Measurements from ENCODE around the gene CPSF3.
"Not testable (repeated sequence)": the region's sequence is repeated elsewhere in the genome, so short reads cannot be mapped to it uniquely, and the experiment has no call there.

The CPSF3 gene

GRCh38 chr2:9390151-9390850 is 33.2 kb upstream of the CPSF3 start:
- Mint-ChIP-seq H3K36me3 (ENCODE audit: low read depth) (no peaks in the 10 kb centered on the region), H3K27me3 (no peaks in the 10 kb centered on the region), H3K4me1 (ENCODE audit: low read depth) (peaks cover 6% of the 10 kb centered on the region), H3K4me3 (no peak overlapping the region), H3K27ac (no peak overlapping the region), H3K9me3 (no peaks in the 10 kb centered on the region)
- DNase-seq: no peak

GRCh38 chr2:9390991-9391390 is 32.5 kb upstream of the CPSF3 start:
- peaks cover 6% of the 10 kb centered on the region for H3K4me1 Mint-ChIP-seq (ENCODE audit: low read depth)
- no peaks in the 10 kb centered on the region for H3K27me3 Mint-ChIP-seq
- DNase-seq: no peak
- H3K27ac Mint-ChIP-seq: no peak overlapping the region
- H3K36me3 Mint-ChIP-seq (ENCODE audit: low read depth): no peaks in the 10 kb centered on the region
- H3K9me3 Mint-ChIP-seq: no peaks in the 10 kb centered on the region
- no peak overlapping the region for H3K4me3 Mint-ChIP-seq

- no peaks in the 10 kb centered on the region for H3K36me3 Mint-ChIP-seq (ENCODE audit: low read depth)
- H3K27ac Mint-ChIP-seq: no peak overlapping the region
- no peaks in the 10 kb centered on the region for H3K9me3 Mint-ChIP-seq
- no peak overlapping the region for H3K4me3 Mint-ChIP-seq
- peaks cover 1% of the 10 kb centered on the region for H3K4me1 Mint-ChIP-seq (ENCODE audit: low read depth)
- no peaks in the 10 kb centered on the region for H3K27me3 Mint-ChIP-seq
- no peak for DNase-seq
Observed at GRCh38 chr2:9391961-9392720, 31.3 kb upstream of the CPSF3 start.

GRCh38 chr2:9392898-9393765 is 30.3 kb upstream of the CPSF3 start:
- Mint-ChIP-seq H3K27me3 (no peaks in the 10 kb centered on the region), H3K4me3 (no peak overlapping the region)

GRCh38 chr2:9394816-9395215 is 28.6 kb upstream of the CPSF3 start:
- H3K36me3 Mint-ChIP-seq (ENCODE audit: low read depth): no peaks in the 10 kb centered on the region
- H3K4me1 Mint-ChIP-seq (ENCODE audit: low read depth): no peaks in the 10 kb centered on the region
- H3K9me3 Mint-ChIP-seq: no peaks in the 10 kb centered on the region
- no peak overlapping the region for H3K27ac Mint-ChIP-seq
- no peak for DNase-seq
- H3K27me3 Mint-ChIP-seq: no peaks in the 10 kb centered on the region
- H3K4me3 Mint-ChIP-seq: no peak overlapping the region

More at GRCh38 chr2:9392898-9393765, 30.3 kb upstream of the CPSF3 start:
- H3K27ac Mint-ChIP-seq: no peak overlapping the region
- H3K9me3 Mint-ChIP-seq: no peaks in the 10 kb centered on the region
- H3K4me1 Mint-ChIP-seq (ENCODE audit: low read depth): no peaks in the 10 kb centered on the region
- H3K36me3 Mint-ChIP-seq (ENCODE audit: low read depth): no peaks in the 10 kb centered on the region
- DNase-seq: no peak

GRCh38 chr2:9397201-9397600 is 26.3 kb upstream of the CPSF3 start:
- DNase-seq: no peak
- H3K36me3 Mint-ChIP-seq (ENCODE audit: low read depth): no peaks in the 10 kb centered on the region
- peaks cover 1% of the 10 kb centered on the region for H3K4me1 Mint-ChIP-seq (ENCODE audit: low read depth)
- H3K4me3 Mint-ChIP-seq: no peak overlapping the region
- peaks cover 3% of the 10 kb centered on the region for H3K27me3 Mint-ChIP-seq
- no peak overlapping the region for H3K27ac Mint-ChIP-seq
- no peaks in the 10 kb centered on the region for H3K9me3 Mint-ChIP-seq

- not testable (repeated sequence) for H3K36me3 Mint-ChIP-seq (ENCODE audit: low read depth); H3K9me3 Mint-ChIP-seq; H3K27me3 Mint-ChIP-seq; H3K27ac Mint-ChIP-seq; DNase-seq; H3K4me1 Mint-ChIP-seq (ENCODE audit: low read depth); H3K4me3 Mint-ChIP-seq
Observed at GRCh38 chr2:9398251-9398650, 25.2 kb upstream of the CPSF3 start.

- Mint-ChIP-seq H3K4me3 (no peak overlapping the region), H3K9me3 (no peaks in the 10 kb centered on the region), H3K27ac (no peak overlapping the region), H3K36me3 (ENCODE audit: low read depth) (peaks cover 3% of the 10 kb centered on the region), H3K4me1 (ENCODE audit: low read depth) (peaks cover 1% of the 10 kb centered on the region), H3K27me3 (peaks cover 3% of the 10 kb centered on the region)
- no peak for DNase-seq
Observed at GRCh38 chr2:9398881-9399780, 24.3 kb upstream of the CPSF3 start.

GRCh38 chr2:9400268-9401058 is 23.0 kb upstream of the CPSF3 start:
- no peak overlapping the region for H3K27ac Mint-ChIP-seq
- peaks cover 1% of the 10 kb centered on the region for H3K4me1 Mint-ChIP-seq (ENCODE audit: low read depth)
- H3K9me3 Mint-ChIP-seq: no peaks in the 10 kb centered on the region

GRCh38 chr2:9401059-9401547 is 22.4 kb upstream of the CPSF3 start:
- peaks cover 3% of the 10 kb centered on the region for H3K27me3 Mint-ChIP-seq
- no peak overlapping the region for H3K4me3 Mint-ChIP-seq
- no peaks in the 10 kb centered on the region for H3K9me3 Mint-ChIP-seq
- H3K27ac Mint-ChIP-seq: no peak overlapping the region
- no peak for DNase-seq
- peaks cover 1% of the 10 kb centered on the region for H3K4me1 Mint-ChIP-seq (ENCODE audit: low read depth)
- peaks cover 9% of the 10 kb centered on the region for H3K36me3 Mint-ChIP-seq (ENCODE audit: low read depth)

More at GRCh38 chr2:9400268-9401058, 23.0 kb upstream of the CPSF3 start:
- DNase-seq: no peak
- Mint-ChIP-seq H3K4me3 (no peak overlapping the region), H3K36me3 (ENCODE audit: low read depth) (peaks cover 6% of the 10 kb centered on the region), H3K27me3 (peaks cover 3% of the 10 kb centered on the region)

GRCh38 chr2:9401646-9402371 is 21.6 kb upstream of the CPSF3 start:
- H3K36me3 Mint-ChIP-seq (ENCODE audit: low read depth): peaks cover 14% of the 10 kb centered on the region
- H3K27ac Mint-ChIP-seq: no peak overlapping the region
- H3K4me3 Mint-ChIP-seq: no peak overlapping the region
- H3K9me3 Mint-ChIP-seq: no peaks in the 10 kb centered on the region
- H3K4me1 Mint-ChIP-seq (ENCODE audit: low read depth): peaks cover 1% of the 10 kb centered on the region
- DNase-seq: no peak
- peaks cover 3% of the 10 kb centered on the region for H3K27me3 Mint-ChIP-seq

GRCh38 chr2:9403924-9404323 is 19.5 kb upstream of the CPSF3 start:
- Mint-ChIP-seq H3K4me1 (ENCODE audit: low read depth) (peaks cover 1% of the 10 kb centered on the region), H3K27ac (no peak overlapping the region), H3K9me3 (no peaks in the 10 kb centered on the region), H3K4me3 (no peak overlapping the region), H3K36me3 (ENCODE audit: low read depth) (peaks cover 34% of the 10 kb centered on the region), H3K27me3 (peaks cover 3% of the 10 kb centered on the region)
- no peak for DNase-seq

GRCh38 chr2:9404451-9404850 is 19.0 kb upstream of the CPSF3 start:
- Mint-ChIP-seq H3K27me3 (peaks cover 3% of the 10 kb centered on the region), H3K9me3 (no peaks in the 10 kb centered on the region), H3K4me1 (ENCODE audit: low read depth) (peaks cover 1% of the 10 kb centered on the region), H3K27ac (no peak overlapping the region), H3K36me3 (ENCODE audit: low read depth) (peaks cover 39% of the 10 kb centered on the region), H3K4me3 (no peak overlapping the region)
- no peak for DNase-seq

Data from activated T-cell treated with anti-CD3 and anti-CD28 coated beads, Interleukin-2, amount 50 U/mL, for 24 hours (primary cell).